ENCODE data around the gene TUBB3. TPM values are rescaled to one million over a fixed set of nuclear protein-coding genes. Genes with fewer than 3 reads are reported as not detected.

Gene TUBB3
- total and polyA plus RNA-seq, 9 of the 15 experiments (the other 6 are each of a cell fraction or from before 2014, with no cell fraction given), result 0.18 to 12.5 (median 5.0) TPM

DNA sequence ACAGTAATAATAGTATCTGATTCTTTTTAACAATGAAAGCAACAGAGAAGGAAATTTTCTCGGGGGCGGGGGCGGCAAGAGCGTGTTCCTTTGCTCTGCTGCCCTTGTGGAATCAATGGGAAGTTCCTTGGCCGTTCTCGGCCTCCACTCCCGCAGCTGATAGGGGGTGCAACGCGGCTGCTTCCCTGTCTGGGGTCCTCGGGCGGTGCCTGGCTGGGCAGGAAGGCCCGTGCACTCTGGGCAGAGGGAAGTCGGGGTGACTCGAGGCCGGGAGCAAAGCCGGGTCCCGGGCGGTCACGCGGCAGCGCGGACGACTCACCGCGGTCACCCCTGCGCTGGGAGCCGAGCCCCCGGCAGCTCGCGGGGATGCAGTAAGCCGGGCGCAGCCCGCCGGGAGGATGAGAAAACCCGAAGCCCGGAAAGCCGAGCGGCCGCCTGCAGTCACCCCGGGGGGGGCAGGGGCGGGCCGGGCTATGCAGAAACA lies 2.5 kb downstream of the TUBB3 start (continued):
- TF ChIP-seq, protein P1, sequence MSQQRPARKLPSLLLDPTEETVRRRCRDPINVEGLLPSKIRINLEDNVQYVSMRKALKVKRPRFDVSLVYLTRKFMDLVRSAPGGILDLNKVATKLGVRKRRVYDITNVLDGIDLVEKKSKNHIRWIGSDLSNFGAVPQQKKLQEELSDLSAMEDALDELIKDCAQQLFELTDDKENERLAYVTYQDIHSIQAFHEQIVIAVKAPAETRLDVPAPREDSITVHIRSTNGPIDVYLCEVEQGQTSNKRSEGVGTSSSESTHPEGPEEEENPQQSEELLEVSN (IDR thresholded peaks at IDR 0.05; ENCODE audit: borderline replicate concordance in 1 of 2, extremely low read depth in 1 of 2, insufficient read depth in 1 of 2, insufficient read length in 1 of 2, low read depth in 1 of 2, low read length in 1 of 2, poor library complexity in 1 of 2, severe bottlenecking in 1 of 2), result no peak
- TF ChIP-seq, protein P2, sequence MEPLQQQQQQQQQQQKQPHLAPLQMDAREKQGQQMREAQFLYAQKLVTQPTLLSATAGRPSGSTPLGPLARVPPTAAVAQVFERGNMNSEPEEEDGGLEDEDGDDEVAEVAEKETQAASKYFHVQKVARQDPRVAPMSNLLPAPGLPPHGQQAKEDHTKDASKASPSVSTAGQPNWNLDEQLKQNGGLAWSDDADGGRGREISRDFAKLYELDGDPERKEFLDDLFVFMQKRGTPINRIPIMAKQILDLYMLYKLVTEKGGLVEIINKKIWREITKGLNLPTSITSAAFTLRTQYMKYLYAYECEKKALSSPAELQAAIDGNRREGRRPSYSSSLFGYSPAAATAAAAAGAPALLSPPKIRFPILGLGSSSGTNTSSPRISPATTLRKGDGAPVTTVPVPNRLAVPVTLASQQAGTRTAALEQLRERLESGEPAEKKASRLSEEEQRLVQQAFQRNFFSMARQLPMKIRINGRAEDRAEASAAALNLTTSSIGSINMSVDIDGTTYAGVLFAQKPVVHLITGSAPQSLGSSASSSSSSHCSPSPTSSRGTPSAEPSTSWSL (CRISPR knock-in tag; IDR thresholded peaks at IDR 0.05; ENCODE audit: borderline replicate concordance), result 0 out of 2 replicates have a peak, but pooled peaks have one; percentile 16
- no peak for TF ChIP-seq POLR2AphosphoS2 (IDR thresholded peaks at IDR 0.05; ENCODE audit: low read length)
- TF ChIP-seq ZNF445 (CRISPR knock-in tag; IDR thresholded peaks at IDR 0.05; ENCODE audit: low read depth), result no peak
- TF ChIP-seq KDM2B (CRISPR knock-in tag; IDR thresholded peaks at IDR 0.05), result 0 out of 2 replicates have a peak, but pooled peaks have one; percentile 8
- TF ChIP-seq STAG1 (CRISPR knock-in tag; IDR thresholded peaks at IDR 0.05; ENCODE audit: borderline replicate concordance), result no peak
- TF ChIP-seq CREB1 (IDR thresholded peaks at IDR 0.05), result no peak
- no peak for TF ChIP-seq CREB1 (CRISPR knock-in tag; IDR thresholded peaks at IDR 0.05)
- TF ChIP-seq, protein P3, sequence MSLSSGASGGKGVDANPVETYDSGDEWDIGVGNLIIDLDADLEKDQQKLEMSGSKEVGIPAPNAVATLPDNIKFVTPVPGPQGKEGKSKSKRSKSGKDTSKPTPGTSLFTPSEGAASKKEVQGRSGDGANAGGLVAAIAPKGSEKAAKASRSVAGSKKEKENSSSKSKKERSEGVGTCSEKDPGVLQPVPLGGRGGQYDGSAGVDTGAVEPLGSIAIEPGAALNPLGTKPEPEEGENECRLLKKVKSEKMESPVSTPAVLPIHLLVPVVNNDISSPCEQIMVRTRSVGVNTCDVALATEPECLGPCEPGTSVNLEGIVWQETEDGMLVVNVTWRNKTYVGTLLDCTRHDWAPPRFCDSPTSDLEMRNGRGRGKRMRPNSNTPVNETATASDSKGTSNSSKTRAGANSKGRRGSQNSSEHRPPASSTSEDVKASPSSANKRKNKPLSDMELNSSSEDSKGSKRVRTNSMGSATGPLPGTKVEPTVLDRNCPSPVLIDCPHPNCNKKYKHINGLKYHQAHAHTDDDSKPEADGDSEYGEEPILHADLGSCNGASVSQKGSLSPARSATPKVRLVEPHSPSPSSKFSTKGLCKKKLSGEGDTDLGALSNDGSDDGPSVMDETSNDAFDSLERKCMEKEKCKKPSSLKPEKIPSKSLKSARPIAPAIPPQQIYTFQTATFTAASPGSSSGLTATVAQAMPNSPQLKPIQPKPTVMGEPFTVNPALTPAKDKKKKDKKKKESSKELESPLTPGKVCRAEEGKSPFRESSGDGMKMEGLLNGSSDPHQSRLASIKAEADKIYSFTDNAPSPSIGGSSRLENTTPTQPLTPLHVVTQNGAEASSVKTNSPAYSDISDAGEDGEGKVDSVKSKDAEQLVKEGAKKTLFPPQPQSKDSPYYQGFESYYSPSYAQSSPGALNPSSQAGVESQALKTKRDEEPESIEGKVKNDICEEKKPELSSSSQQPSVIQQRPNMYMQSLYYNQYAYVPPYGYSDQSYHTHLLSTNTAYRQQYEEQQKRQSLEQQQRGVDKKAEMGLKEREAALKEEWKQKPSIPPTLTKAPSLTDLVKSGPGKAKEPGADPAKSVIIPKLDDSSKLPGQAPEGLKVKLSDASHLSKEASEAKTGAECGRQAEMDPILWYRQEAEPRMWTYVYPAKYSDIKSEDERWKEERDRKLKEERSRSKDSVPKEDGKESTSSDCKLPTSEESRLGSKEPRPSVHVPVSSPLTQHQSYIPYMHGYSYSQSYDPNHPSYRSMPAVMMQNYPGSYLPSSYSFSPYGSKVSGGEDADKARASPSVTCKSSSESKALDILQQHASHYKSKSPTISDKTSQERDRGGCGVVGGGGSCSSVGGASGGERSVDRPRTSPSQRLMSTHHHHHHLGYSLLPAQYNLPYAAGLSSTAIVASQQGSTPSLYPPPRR (CRISPR knock-in tag; IDR thresholded peaks at IDR 0.05; ENCODE audit: borderline replicate concordance), result no peak
- no peak for TF ChIP-seq ZNF174 (CRISPR knock-in tag; IDR thresholded peaks at IDR 0.05)
- TF ChIP-seq, protein P4, sequence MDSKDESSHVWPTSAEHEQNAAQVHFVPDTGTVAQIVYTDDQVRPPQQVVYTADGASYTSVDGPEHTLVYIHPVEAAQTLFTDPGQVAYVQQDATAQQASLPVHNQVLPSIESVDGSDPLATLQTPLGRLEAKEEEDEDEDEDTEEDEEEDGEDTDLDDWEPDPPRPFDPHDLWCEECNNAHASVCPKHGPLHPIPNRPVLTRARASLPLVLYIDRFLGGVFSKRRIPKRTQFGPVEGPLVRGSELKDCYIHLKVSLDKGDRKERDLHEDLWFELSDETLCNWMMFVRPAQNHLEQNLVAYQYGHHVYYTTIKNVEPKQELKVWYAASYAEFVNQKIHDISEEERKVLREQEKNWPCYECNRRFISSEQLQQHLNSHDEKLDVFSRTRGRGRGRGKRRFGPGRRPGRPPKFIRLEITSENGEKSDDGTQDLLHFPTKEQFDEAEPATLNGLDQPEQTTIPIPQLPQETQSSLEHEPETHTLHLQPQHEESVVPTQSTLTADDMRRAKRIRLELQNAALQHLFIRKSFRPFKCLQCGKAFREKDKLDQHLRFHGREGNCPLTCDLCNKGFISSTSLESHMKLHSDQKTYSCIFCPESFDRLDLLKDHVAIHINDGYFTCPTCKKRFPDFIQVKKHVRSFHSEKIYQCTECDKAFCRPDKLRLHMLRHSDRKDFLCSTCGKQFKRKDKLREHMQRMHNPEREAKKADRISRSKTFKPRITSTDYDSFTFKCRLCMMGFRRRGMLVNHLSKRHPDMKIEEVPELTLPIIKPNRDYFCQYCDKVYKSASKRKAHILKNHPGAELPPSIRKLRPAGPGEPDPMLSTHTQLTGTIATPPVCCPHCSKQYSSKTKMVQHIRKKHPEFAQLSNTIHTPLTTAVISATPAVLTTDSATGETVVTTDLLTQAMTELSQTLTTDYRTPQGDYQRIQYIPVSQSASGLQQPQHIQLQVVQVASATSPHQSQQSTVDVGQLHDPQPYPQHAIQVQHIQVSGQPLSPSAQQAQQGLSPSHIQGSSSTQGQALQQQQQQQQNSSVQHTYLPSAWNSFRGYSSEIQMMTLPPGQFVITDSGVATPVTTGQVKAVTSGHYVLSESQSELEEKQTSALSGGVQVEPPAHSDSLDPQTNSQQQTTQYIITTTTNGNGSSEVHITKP (IDR thresholded peaks at IDR 0.05; ENCODE audit: partially characterized antibody), result peak; percentile 82
- TF ChIP-seq E2F3 (CRISPR knock-in tag; IDR thresholded peaks at IDR 0.05), result no peak
- TF ChIP-seq HSF4 (CRISPR knock-in tag; IDR thresholded peaks at IDR 0.05; ENCODE audit: borderline replicate concordance), result no peak
- no peak for TF ChIP-seq SMARCA4 (IDR thresholded peaks at IDR 0.05)
- no peak for TF ChIP-seq YBX1 (IDR thresholded peaks at IDR 0.05)
- TF ChIP-seq ZNF124 (CRISPR knock-in tag; IDR thresholded peaks at IDR 0.05), result no peak

All from K562 (cell line).